Measurements from ENCODE around the gene CDKL4.
"Not testable (repeated sequence)": the region's sequence is repeated elsewhere in the genome, so short reads cannot be mapped to it uniquely, and the experiment has no call there.

Gene CDKL4

GRCh38 chr2:39176997-39177396 is 66.8 kb downstream of the CDKL4 start:
- DNase-seq, result no peak

GRCh38 chr2:39175026-39175812 is 68.6 kb downstream of the CDKL4 start:
- no peak for DNase-seq

DNA sequence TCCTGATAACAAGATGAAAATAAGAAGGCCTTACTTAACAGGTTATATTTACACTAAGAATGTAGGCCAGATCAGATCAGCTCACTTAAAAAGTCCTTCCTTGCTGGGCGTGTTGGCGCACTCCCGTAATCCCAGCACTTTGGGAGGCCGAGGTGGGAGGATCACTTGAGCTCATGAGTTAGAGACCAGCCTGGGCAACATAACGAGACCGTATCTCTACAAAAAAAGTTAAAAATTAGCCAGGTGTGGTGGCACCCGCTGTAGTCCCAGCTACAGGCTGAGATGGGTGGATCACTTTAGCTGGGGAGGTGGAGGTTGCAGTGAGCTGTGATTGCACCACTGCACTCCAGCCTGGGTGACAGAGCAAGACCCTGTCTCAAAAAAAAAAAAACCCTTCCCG is 69.7 kb downstream of the CDKL4 start:
- DNase-seq, result no peak

GRCh38 chr2:39172047-39172706 is 71.6 kb downstream of the CDKL4 start:
- not testable (repeated sequence) for DNase-seq

DNA sequence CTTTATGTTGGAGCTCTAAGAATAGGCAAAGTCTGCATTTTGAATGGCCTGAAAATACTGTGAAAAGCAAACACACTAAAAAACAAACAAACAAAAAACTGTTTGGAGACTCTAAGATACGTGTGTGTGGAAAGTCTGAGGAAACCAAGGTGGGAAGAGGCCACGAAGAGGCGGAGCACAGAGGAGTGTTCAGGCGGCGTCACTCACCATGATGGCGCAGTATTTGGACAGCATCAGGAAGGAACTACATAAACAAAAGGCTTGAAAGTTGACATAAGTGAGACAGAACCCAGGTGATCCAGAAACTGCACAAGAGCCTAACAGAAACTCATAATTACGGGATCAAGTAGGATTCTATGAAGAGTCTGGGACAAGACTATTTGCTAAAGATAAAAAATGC is 72.1 kb downstream of the CDKL4 start:
- DNase-seq, result no peak

DNA sequence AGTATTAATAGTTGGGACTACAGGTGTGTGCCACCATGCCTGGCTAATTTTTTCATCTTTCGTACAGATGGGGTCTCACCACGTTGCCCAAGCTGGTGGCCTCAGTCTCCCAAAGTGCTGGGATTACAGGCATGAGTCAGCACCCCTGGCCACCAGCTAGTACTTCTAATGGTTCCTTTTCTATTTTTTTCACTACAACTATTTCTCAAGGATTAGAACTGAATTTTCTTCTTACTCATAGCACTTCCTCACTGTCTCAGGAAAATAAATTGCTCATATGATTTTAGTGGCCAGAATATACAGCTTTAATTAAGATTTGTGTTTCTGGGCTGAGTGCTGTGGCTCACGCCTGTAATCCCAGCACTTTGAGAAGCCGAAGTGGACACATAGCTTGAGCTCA is 79.7 kb downstream of the CDKL4 start:
- no peak for DNase-seq

GRCh38 chr2:39160982-39161381 is 82.8 kb downstream of the CDKL4 start:
- DNase-seq, result no peak

GRCh38 chr2:39159283-39159682 is 84.5 kb downstream of the CDKL4 start:
- no peak for DNase-seq

GRCh38 chr2:39158351-39158750 is 85.4 kb downstream of the CDKL4 start:
- DNase-seq, result no peak

DNA sequence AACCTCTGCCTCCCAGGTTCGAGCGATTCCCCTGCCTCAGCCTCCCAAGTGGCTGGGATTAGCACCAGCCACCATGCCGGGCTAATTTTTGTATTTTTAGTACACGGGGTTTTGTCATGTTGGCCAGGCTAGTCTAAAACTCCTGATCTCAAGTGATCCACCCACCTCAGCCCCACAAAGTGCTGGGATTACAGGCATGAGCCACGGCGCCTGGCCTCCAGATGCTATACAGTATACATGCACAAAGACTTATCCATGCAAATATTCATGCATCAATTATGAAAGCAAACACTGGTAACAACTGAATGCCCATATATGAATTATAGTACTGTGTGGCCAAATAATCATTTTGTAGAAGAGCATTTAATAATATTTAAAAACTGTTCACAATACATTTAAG is 86.9 kb downstream of the CDKL4 start:
- no peak for DNase-seq

GRCh38 chr2:39156107-39156506 is 87.7 kb downstream of the CDKL4 start:
- no peak for DNase-seq

- not testable (repeated sequence) for DNase-seq
Measured at GRCh38 chr2:39155573-39155972, 88.2 kb downstream of the CDKL4 start.

DNA sequence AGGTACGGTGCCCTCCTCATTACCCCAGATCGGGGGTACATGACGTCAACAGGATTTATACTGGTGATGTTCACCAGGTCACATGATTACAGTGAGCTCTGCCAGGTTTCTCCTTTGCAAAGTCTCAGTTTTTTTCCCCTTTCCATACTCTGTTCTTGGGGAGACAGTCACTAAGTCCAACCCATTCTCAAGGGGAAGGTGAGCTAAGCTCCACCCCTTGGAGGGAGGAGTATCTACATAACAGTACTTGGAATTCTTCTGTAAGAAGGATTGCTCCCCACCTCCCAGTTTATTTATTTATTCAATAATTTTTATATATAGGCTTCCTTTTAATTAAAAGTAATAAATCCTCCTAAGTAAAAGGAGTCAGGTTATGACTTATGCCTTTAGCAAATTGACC is 88.8 kb downstream of the CDKL4 start:
- no peak for DNase-seq

DNA sequence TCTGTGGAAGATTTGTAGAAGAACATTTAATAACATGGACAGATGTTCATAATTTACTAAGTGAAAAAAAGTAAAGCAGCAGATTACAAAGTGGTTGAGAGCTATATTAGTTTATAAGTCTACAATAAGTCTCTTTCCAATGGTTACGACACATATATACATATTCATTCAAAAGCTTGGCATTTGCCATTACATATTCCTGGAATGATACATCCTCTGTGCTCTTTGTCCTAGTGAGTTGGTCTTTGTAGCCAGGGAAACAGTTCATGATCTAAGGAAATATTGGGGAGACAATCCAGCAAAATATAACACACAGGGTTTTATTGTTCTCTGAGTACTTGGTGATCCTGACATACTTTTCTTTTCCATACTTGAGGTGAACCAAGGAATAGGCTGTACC is 90.5 kb downstream of the CDKL4 start:
- DNase-seq, result no peak

GRCh38 chr2:39152504-39152903 is 91.3 kb downstream of the CDKL4 start:
- DNase-seq, result no peak

DNA sequence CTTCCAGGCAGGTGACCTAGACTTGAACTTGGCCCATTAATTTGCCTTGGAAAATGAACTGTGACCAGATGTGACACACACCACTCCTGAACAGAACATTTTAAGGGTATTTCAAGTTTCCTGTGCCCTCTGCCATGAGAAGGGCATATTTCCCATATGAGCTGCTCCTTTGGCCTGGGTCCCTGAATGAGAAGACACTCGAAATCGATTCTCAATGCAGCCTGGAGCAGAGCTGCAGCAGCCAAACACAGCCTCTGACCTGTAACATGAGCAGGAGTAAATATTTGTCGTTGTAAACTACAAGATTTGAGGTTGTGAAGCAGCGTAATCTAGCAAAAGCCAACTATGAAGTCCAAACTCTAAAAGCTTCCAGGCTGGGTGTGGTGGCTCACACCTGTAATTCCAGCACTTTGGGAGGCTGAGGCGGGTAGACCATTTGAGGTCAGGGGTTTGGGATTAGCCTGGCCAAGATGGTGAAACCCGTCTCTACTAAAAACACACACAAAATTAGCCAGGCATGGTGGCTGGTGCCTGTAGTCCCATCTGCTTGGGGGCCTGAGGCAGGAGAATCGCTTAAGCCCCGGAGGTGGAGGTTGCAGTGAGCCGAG is 92.8 kb downstream of the CDKL4 start:
- DNase-seq, result no peak

- no peak for DNase-seq
Measured at GRCh38 chr2:39150102-39150562, 93.6 kb downstream of the CDKL4 start.

- DNase-seq, result no peak
Measured at GRCh38 chr2:39146630-39147029, 97.1 kb downstream of the CDKL4 start.

- no peak for DNase-seq
Measured at GRCh38 chr2:39145906-39146421, 97.8 kb downstream of the CDKL4 start.

- DNase-seq, result no peak
Measured at GRCh38 chr2:39144416-39144815, 99.4 kb downstream of the CDKL4 start.

DNA sequence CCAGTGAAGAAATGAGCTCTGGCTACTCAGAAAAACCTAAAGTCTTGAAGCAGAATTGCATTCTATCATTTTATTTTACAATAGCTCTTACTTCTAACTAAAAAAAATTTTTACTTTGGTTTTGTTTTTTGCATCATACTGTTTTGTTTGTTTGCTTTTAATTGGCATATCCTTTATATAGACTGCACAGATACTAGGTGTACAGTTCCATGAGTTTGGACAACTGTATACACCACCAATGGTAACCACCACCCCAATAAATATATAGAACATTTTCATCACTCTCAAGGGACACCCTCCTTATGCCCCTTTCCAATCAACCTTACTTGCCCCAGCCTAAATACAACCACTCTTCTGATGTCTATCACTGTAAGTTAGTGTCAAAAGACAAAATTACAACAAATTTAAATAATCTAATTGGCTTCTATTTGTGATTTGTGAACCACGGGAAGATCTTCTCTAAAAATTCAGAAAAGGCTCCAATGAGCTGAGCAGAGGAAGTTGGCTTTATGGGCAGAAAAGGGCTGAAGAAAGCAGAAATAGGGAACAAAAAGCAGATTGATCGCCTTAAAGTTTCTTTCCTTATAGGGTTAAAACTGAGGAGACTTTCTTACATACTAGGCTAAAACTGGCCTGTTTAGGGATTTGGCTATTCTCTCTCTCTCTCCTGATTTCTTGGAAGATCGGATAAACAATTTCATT is 100.7 kb downstream of the CDKL4 start:
- DNase-seq, result no peak

DNA sequence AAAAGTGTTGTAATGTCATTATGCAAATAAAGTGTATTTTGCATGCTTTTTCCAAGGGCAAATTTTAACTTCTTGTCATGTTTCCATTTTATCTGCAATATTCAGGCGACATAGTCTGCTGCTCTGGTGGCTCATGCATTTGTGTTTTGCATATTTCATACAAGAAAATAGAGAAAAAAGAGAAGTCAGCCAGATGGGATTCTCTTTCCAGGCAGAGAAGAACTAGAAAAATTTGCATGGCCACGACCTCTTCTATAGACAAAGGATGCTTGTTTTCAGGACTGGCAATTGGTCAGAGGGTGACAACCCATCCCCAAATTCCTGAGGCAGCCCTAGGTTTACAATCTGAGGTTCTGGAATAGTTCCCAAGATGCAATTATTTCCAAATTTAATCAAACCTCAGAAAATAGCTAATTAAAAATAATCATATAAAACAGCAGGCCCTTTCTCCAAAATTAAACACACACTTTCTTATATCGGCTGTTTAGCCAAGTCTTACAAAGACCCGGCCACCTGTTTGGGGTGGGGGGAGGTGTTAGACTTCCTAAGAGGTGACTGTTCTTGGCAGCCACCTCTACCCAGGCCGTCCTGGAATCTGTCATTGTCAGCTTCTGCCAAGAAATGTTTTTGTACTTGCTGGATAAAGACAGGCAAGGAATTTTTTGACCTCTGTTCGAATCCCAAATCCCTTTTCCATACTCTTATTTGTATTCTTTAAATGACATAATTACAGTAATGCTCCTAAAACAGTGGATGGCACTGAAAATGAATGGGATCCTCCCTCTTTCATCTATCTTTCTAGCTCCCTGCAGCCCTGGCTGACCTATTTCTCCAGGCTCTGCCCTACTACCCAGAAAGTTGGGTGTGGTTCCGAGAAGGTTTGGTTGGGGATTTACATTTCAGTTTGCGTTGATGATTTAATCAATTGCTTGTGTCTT is 102.2 kb downstream of the CDKL4 start:
- no peak for DNase-seq
